HepG2 (cell line): ENCODE data around the gene GALNT18. TPM values are rescaled to one million over a fixed set of nuclear protein-coding genes. Genes with fewer than 3 reads are reported as not detected.

ENCODE experiments used
- ATAC-seq: fragments of 200-7000 bp; cut with Tn5 transposase; 3 replicates; pipeline ENCODE4 v1.9.1; 2020; ENCODE audit warnings: mild to moderate bottlenecking, moderate library complexity
- BruUV-seq: library from RNA; stranded (reverse); fragments of 400-500 nt; replicated peaks from 2 replicates; lab custom pipeline; 2021; lab: Mats Ljungman, UMichigan
- CTCF ChIA-PET: fragments of 300-600 bp; formaldehyde crosslinking; extraction: SDS; loops from one replicate; lab custom pipeline; 2021; ENCODE audit warnings: low total read pairs, inconsistent platforms, low intra/inter-chr PET ratio; lab: Yijun Ruan, JAX
- POLR2A ChIA-PET: fragments of 350-600 bp; sonication (Branson Sonifier 250); formaldehyde crosslinking; loops from one replicate; lab custom pipeline; 2020; ENCODE audit warnings: antibody characterized with exemption, inconsistent platforms; lab: Yijun Ruan, JAX
- DNase-seq: peaks from one replicate; pipeline ENCODE4 v3.0.0-alpha.2; 2015; ENCODE audit warnings: low spot score
- FAIRE-seq: peaks from 3 replicates; lab custom pipeline; 2011; peaks lifted over from hg19 to GRCh38; lab: Jason Lieb, UNC
- H2AFZ ChIP-seq: one replicate; pipeline ENCODE4 v1.6.1; 2011; ENCODE audit warnings: low read length, inconsistent platforms
- H3K27ac ChIP-seq: fragments of 300-600 bp; 3 replicates; pipeline ENCODE4 v1.8.0; 2011; ENCODE audit warnings: mixed run types, mild to moderate bottlenecking, mixed read lengths, low read length, inconsistent platforms; ENCODE audit not compliant: insufficient read depth; ENCODE audit errors: extremely low read length
- H3K27me3 ChIP-seq, 2 experiments: fragments of 200-600 bp in 1 of 2; 2 replicates in 1 of 2; 3 replicates in 1 of 2; pipeline versions ENCODE4 v1.6.0 to v1.8.0; 2011; ENCODE audit warnings: low read length in 2 of 2, mild to moderate bottlenecking in 2 of 2, moderate library complexity in 2 of 2, inconsistent platforms in 1 of 2; ENCODE audit not compliant: insufficient read depth in 2 of 2, control insufficient read depth in 1 of 2
- H3K36me3 ChIP-seq, 2 experiments: fragments of 200-600 bp in 1 of 2; replicated peaks in 1 of 2; 2 replicates in 1 of 2; 3 replicates in 1 of 2; pipeline versions ENCODE4 v1.5.1 to v1.8.0; 2011; ENCODE audit warnings: low read length in 2 of 2, inconsistent platforms in 1 of 2; ENCODE audit not compliant: insufficient read depth in 2 of 2, control insufficient read depth in 1 of 2
- H3K4me1 ChIP-seq: 2 replicates; pipeline ENCODE4 v1.5.1; 2012; ENCODE audit warnings: low read length, inconsistent platforms; ENCODE audit not compliant: insufficient read depth
- H3K4me2 ChIP-seq: 2 replicates; pipeline ENCODE4 v1.6.0; 2011; ENCODE audit warnings: low read depth, low read length, inconsistent platforms
- H3K4me3 ChIP-seq, 3 experiments: fragments of 200-600 bp in 1 of 3; sonication (generic), shearing (Covaris generic) in 1 of 3; replicated peaks in 1 of 3; 2 replicates each; pipeline ENCODE4 v1.5.1; 2011 to 2016; ENCODE audit warnings: low read length in 3 of 3, inconsistent platforms in 2 of 3, low read depth in 2 of 3, mild to moderate bottlenecking in 2 of 3, control low read depth in 1 of 3, mixed read lengths in 1 of 3; ENCODE audit not compliant: insufficient read depth in 1 of 3
- H3K79me2 ChIP-seq: one replicate; pipeline ENCODE4 v1.6.1; 2011; ENCODE audit warnings: low read length, inconsistent platforms; ENCODE audit not compliant: insufficient read depth
- H3K9ac ChIP-seq: 2 replicates; pipeline ENCODE4 v1.6.0; 2011; ENCODE audit warnings: mild to moderate bottlenecking, low read depth, low read length, inconsistent platforms; ENCODE audit not compliant: insufficient read depth
- H3K9me3 ChIP-seq: 2 replicates; pipeline ENCODE4 v1.5.1; 2012; ENCODE audit warnings: mild to moderate bottlenecking, low read length
- H4K20me1 ChIP-seq: 2 replicates; pipeline ENCODE4 v1.6.0; 2011; ENCODE audit warnings: inconsistent platforms, mild to moderate bottlenecking, low read length, moderate library complexity; ENCODE audit not compliant: insufficient read depth
- CBFB ChIP-seq: sonication (generic); formaldehyde crosslinking; IDR thresholded peaks from 2 replicates; pipeline ENCODE4 v1.4.0; 2020; ENCODE audit warnings: missing genetic modification reagents
- CBX1 ChIP-seq: IDR thresholded peaks from one replicate; pipeline ENCODE4 v1.6.1; 2016; ENCODE audit warnings: antibody characterized with exemption, low read depth
- HCFC1 ChIP-seq: fragments of 150-350 bp; IDR thresholded peaks from 2 replicates; pipeline ENCODE4 v1.6.1; 2014; ENCODE audit warnings: low read depth, low read length
- HDAC6 ChIP-seq: fragments of 200-600 bp; sonication (generic); IDR thresholded peaks from 2 replicates; pipeline ENCODE4 v1.7.0; 2017; ENCODE audit warnings: mild to moderate bottlenecking, antibody characterized with exemption, low read length, low read depth
- JARID2 ChIP-seq: sonication (generic); formaldehyde crosslinking; IDR thresholded peaks from 2 replicates; pipeline ENCODE4 v1.8.1; 2023; ENCODE audit warnings: missing genetic modification reagents, inconsistent platforms; ENCODE audit not compliant: insufficient replicate concordance
- NPAS2 ChIP-seq: sonication (generic); formaldehyde crosslinking; IDR thresholded peaks from 2 replicates; pipeline ENCODE4 v1.8.0; 2022; ENCODE audit warnings: mild to moderate bottlenecking, missing genetic modification reagents, borderline replicate concordance
- PAF1 ChIP-seq: IDR thresholded peaks from 2 replicates; pipeline ENCODE4 v1.6.1; 2016; ENCODE audit warnings: missing genetic modification reagents, missing compliant biosample characterization
- PTBP1 ChIP-seq: fragments of 200-400 bp; formaldehyde crosslinking; IDR thresholded peaks from 2 replicates; pipeline ENCODE4 v1.6.1; 2018; ENCODE audit warnings: low read length, low read depth; ENCODE audit not compliant: poor library complexity, severe bottlenecking
- RAD51 ChIP-seq: fragments of 450-650 bp; IDR thresholded peaks from 2 replicates; pipeline ENCODE4 v1.6.1; 2016; ENCODE audit warnings: borderline replicate concordance
- RELA ChIP-seq: sonication (generic); formaldehyde crosslinking; IDR thresholded peaks from 2 replicates; pipeline ENCODE4 v1.4.0; 2020; ENCODE audit warnings: missing genetic modification reagents
- REXO4 ChIP-seq: sonication (generic); formaldehyde crosslinking; IDR thresholded peaks from 2 replicates; pipeline ENCODE4 v1.8.0; 2022; ENCODE audit warnings: missing genetic modification reagents, mild to moderate bottlenecking, borderline replicate concordance
- TCF12 ChIP-seq, 2 experiments: fragments of 450-650 bp in 1 of 2; sonication (generic) in 1 of 2; formaldehyde crosslinking in 1 of 2; IDR thresholded peaks; 2 replicates each; pipeline versions ENCODE4 v1.6.1 to v1.8.0; 2017 to 2022; ENCODE audit warnings: antibody characterized with exemption in 1 of 2, mild to moderate bottlenecking in 1 of 2, missing genetic modification reagents in 1 of 2, moderate library complexity in 1 of 2
- ZNF674 ChIP-seq: sonication (generic); formaldehyde crosslinking; IDR thresholded peaks from 2 replicates; pipeline ENCODE4 v1.5.0; 2020; ENCODE audit warnings: low read depth, mild to moderate bottlenecking, missing genetic modification reagents
- WGBS: methylation state at CpG from one replicate; pipeline ENCODE4 v1.1.6; 2017; ENCODE audit warnings: low lambda C conversion rate; 5-methylcytosine and 5-hydroxymethylcytosine counted together
- in situ Hi-C: cut with HindIII; loops from 2 replicates; pipeline ENCODE4 v1.10.0; 2017; ENCODE audit warnings: low pct_unique_long_range_greater_than_20kb; ENCODE audit not compliant: extremely low pct_ligation_motif_present
- intact Hi-C: fragments of 100-400 bp; cut with micrococcal nuclease; formaldehyde crosslinking; loops from one replicate; pipeline ENCODE4 v1.10.0; 2022; ENCODE audit not compliant: unreplicated experiment
- polyA plus RNA-seq, 8 experiments: library from polyadenylated mRNA; depleted of rRNA in 3 of 8; stranded (reverse) in 7 of 8; unstranded in 1 of 8; fragments of >200 nt; fragmentation: Illumina TruSeq in 4 of 8; extraction: Trizol in 4 of 8; gene quantifications; 2 replicates each; pipeline versions ENCODE4 v1.2.1 to v1.2.3, GENCODE V29; 2011 to 2016; ENCODE audit warnings: low read depth in 4 of 8, missing spikeins in 1 of 8, mixed read lengths in 1 of 8; ENCODE audit not compliant: insufficient read depth in 1 of 8
- total RNA-seq, 5 experiments: library from RNA; depleted of rRNA; stranded (reverse); fragments of >200 nt; fragmentation: Illumina TruSeq; extraction: Trizol; gene quantifications; 2 replicates each; pipeline ENCODE4 v1.2.3, GENCODE V29; 2016; ENCODE audit warnings: low read depth in 1 of 5
- TF ChIP-seq, protein P1 (sequence below): fragments of 450-650 bp; IDR thresholded peaks from 2 replicates; pipeline ENCODE4 v1.6.1; 2017; ENCODE audit warnings: mild to moderate bottlenecking
- TF ChIP-seq, protein P2 (sequence below): IDR thresholded peaks from 2 replicates; pipeline ENCODE4 v1.6.1; 2012; ENCODE audit warnings: inconsistent platforms
- TF ChIP-seq, protein P3 (sequence below): sonication (generic); formaldehyde crosslinking; IDR thresholded peaks from 2 replicates; pipeline ENCODE4 v1.5.1; 2020; ENCODE audit warnings: mild to moderate bottlenecking, missing genetic modification reagents, moderate library complexity
- TF ChIP-seq, protein P4 (sequence below): sonication (generic); formaldehyde crosslinking; IDR thresholded peaks from 2 replicates; pipeline ENCODE4 v1.5.1; 2020; ENCODE audit warnings: missing genetic modification reagents, mild to moderate bottlenecking, borderline replicate concordance

GALNT18 gene
- total and polyA plus RNA-seq, 2 of the 13 experiments (the other 11 are each of a cell fraction or from before 2014, with no cell fraction given): 0.11 TPM; not detected in 1

DNA sequence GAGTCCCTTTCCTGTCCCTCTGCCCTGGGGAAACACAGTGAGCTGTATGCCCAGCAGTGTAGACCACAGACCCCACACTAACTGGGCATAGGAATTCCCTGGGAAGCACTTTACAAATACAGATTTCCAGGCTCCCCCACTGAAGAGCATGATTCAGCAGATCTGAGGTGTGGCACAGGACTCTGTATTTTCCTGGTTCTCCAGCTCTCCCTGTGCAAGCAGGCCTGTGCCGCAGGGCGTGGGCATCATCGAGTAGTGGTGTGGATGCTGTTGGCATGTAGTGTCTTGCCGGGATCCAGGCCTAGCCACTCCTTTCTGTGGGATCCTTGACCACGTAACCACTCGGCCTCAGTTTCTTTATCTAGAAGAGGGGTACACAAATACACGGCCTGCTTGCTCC is 49.9 kb downstream of the GALNT18 start:
- Histone ChIP-seq H3K27me3 (peaks cover 0 to 4% of the 10 kb centered on the region in 2 experiments; a peak in 1 of 5 replicates), H3K9me3 (no peaks in the 10 kb centered on the region), H4K20me1 (no peaks in the 10 kb centered on the region), H3K27ac (no peak overlapping the region), H3K4me1 (no peaks in the 10 kb centered on the region), H3K9ac (no peak overlapping the region), H3K4me2 (no peak overlapping the region), H3K36me3 (no peaks in the 10 kb centered on the region), H2AFZ (no peak overlapping the region), H3K4me3 (no peak overlapping the region), H3K79me2 (no peaks in the 10 kb centered on the region)
- intact Hi-C loops: no loop called here
- no peak for ATAC-seq
- FAIRE-seq: no peak
- no TSS peak for BruUV-seq
- in situ Hi-C loops: no loop called here
- DNase-seq: no peak
- WGBS: 47% methylated on average over 7 of the region's 7 CpGs
- ChIA-PET CTCF (no interaction called here), POLR2A (no interaction called here)
- TF ChIP-seq, protein P1, sequence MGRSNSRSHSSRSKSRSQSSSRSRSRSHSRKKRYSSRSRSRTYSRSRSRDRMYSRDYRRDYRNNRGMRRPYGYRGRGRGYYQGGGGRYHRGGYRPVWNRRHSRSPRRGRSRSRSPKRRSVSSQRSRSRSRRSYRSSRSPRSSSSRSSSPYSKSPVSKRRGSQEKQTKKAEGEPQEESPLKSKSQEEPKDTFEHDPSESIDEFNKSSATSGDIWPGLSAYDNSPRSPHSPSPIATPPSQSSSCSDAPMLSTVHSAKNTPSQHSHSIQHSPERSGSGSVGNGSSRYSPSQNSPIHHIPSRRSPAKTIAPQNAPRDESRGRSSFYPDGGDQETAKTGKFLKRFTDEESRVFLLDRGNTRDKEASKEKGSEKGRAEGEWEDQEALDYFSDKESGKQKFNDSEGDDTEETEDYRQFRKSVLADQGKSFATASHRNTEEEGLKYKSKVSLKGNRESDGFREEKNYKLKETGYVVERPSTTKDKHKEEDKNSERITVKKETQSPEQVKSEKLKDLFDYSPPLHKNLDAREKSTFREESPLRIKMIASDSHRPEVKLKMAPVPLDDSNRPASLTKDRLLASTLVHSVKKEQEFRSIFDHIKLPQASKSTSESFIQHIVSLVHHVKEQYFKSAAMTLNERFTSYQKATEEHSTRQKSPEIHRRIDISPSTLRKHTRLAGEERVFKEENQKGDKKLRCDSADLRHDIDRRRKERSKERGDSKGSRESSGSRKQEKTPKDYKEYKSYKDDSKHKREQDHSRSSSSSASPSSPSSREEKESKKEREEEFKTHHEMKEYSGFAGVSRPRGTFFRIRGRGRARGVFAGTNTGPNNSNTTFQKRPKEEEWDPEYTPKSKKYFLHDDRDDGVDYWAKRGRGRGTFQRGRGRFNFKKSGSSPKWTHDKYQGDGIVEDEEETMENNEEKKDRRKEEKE: no peak
- no peak for TF ChIP-seq TCF12 (IDR thresholded peaks at IDR 0.05)
- TF ChIP-seq TCF12 (CRISPR knock-in tag; IDR thresholded peaks at IDR 0.05): no peak
- TF ChIP-seq ZNF674: no peak
- TF ChIP-seq, protein P2, sequence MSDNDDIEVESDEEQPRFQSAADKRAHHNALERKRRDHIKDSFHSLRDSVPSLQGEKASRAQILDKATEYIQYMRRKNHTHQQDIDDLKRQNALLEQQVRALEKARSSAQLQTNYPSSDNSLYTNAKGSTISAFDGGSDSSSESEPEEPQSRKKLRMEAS: no peak
- TF ChIP-seq PAF1 (CRISPR knock-in tag): no peak
- TF ChIP-seq, protein P3, sequence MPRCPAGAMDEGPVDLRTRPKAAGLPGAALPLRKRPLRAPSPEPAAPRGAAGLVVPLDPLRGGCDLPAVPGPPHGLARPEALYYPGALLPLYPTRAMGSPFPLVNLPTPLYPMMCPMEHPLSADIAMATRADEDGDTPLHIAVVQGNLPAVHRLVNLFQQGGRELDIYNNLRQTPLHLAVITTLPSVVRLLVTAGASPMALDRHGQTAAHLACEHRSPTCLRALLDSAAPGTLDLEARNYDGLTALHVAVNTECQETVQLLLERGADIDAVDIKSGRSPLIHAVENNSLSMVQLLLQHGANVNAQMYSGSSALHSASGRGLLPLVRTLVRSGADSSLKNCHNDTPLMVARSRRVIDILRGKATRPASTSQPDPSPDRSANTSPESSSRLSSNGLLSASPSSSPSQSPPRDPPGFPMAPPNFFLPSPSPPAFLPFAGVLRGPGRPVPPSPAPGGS (CRISPR knock-in tag): no peak
- TF ChIP-seq NPAS2: no peak
- no peak for TF ChIP-seq RELA (CRISPR knock-in tag)
- no peak for TF ChIP-seq HDAC6
- TF ChIP-seq PTBP1: no peak
- no peak for TF ChIP-seq RAD51
- TF ChIP-seq REXO4 (CRISPR knock-in tag): no peak
- no peak for TF ChIP-seq CBFB
- TF ChIP-seq, protein P4, sequence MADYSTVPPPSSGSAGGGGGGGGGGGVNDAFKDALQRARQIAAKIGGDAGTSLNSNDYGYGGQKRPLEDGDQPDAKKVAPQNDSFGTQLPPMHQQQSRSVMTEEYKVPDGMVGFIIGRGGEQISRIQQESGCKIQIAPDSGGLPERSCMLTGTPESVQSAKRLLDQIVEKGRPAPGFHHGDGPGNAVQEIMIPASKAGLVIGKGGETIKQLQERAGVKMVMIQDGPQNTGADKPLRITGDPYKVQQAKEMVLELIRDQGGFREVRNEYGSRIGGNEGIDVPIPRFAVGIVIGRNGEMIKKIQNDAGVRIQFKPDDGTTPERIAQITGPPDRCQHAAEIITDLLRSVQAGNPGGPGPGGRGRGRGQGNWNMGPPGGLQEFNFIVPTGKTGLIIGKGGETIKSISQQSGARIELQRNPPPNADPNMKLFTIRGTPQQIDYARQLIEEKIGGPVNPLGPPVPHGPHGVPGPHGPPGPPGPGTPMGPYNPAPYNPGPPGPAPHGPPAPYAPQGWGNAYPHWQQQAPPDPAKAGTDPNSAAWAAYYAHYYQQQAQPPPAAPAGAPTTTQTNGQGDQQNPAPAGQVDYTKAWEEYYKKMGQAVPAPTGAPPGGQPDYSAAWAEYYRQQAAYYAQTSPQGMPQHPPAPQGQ (CRISPR knock-in tag): no peak
- TF ChIP-seq HCFC1: no peak
- no peak for TF ChIP-seq JARID2 (CRISPR knock-in tag)
- TF ChIP-seq CBX1: no peak
